ENCODE measurements around the gene TASP1.
A peak's percentile ranks its signal among the peaks of the same experiment; 100 is the strongest.
"Not testable (repeated sequence)": the region's sequence is repeated elsewhere in the genome, so short reads cannot be mapped to it uniquely, and the experiment has no call there.

TASP1 gene, protein sequence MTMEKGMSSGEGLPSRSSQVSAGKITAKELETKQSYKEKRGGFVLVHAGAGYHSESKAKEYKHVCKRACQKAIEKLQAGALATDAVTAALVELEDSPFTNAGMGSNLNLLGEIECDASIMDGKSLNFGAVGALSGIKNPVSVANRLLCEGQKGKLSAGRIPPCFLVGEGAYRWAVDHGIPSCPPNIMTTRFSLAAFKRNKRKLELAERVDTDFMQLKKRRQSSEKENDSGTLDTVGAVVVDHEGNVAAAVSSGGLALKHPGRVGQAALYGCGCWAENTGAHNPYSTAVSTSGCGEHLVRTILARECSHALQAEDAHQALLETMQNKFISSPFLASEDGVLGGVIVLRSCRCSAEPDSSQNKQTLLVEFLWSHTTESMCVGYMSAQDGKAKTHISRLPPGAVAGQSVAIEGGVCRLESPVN

GRCh38 chr20:13638496-13639149 lies at the start of gene TASP1:
TSS of gene TASP1 (minus strand) at chr20:13638932. CDS start at chr20:13630078, 8,854 bp downstream.
- peak; percentile 99 for DNase-seq

DNA sequence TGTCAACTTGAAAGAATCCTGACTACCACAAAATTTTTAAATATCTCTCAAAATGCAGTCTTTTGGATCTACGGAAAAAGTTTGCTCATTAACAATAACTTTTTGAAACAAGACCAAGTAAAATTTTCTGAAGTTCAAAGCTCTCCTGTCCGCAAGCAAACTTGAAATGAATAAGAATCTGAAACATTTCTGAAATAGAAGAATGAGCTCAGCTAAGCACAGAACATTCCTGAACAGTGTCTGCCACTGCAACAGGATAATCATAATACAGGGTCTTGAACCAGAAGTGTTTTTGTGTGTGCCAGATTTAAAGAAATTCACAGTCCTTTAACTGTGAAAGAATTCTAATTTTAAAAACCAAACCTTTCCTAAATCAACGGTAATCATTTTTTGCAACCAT lies 49.1 kb upstream of the TASP1 start:
- DNase-seq: no peak

GRCh38 chr20:13685623-13686022 lies 46.9 kb upstream of the TASP1 start:
- DNase-seq: no peak

DNA sequence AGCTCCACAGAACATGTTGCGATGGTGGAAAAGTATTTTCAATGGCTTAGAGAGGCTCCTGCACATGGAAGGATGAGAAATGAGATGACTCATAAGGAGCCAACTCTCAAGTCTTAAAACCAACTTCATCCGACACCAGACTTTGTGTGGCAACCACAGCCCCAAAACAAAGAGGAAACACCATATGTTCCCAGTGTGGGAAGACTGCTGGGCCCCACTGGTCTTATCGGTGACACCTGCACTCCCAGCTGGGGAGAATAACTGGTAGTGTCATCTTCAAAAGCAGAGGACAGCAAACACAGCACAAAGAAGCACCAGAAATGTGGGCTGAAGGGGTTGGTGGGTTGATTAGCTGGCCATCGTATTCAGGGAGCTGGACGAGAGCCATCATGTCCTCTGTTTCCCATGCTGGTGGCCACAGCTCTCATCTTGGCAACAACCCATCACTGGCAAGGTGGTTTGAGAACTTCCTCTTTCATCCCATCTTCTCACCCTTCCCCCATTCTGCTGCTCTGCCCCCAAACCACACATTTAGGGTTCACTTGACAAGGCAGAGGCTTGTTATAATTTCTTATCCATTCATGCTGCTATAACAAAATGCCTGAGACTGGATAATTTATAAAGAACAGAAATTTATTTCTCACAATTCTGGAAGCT lies 46.0 kb upstream of the TASP1 start:
- DNase-seq: no peak

- DNase-seq: no peak
Measured at GRCh38 chr20:13683833-13684232, 45.1 kb upstream of the TASP1 start.

GRCh38 chr20:13681248-13682125 lies 42.8 kb upstream of the TASP1 start:
- DNase-seq: peak; percentile 54

GRCh38 chr20:13678944-13679343 lies 40.2 kb upstream of the TASP1 start:
- no peak for DNase-seq

- DNase-seq: no peak
Measured at GRCh38 chr20:13677241-13677640, 38.5 kb upstream of the TASP1 start.

DNA sequence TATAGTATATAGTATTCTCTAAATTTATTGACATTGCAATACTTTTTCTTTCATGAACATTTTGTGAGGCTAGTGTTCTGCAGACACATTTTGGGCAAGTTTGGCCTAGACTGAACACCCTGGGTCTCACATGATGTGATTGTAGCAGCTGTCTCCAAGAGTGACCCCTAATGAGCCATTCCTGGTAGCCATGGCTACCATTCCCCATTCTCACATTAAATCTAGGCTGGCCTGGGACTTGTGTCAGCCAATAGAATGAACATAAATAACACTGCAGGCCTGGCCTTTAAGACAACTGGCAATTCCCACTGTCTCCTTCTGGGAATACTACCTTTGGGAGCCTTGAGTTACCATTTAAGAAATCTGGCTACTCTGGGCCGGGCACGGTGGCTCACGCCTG lies 38.0 kb upstream of the TASP1 start:
- DNase-seq: no peak

DNA sequence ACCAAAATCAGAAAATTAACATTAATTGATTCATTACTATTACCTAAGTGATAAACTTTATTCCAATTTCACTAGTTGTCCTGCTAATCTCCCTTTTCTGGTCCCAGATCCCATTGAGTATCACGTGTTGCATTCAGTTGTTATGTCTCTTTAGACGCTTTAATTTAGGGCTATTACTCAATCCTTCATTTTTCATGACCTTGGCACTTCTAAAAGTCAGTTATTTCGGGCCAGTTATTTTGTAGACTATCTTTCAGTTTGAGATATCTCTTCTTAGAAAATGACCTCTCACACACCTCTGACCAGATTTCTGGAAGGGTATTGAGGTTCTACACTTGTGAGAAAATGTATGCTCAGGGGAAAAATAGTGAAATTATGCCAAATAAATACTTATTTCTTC lies 34.0 kb upstream of the TASP1 start:
- no peak for DNase-seq

GRCh38 chr20:13671916-13672378 lies 33.2 kb upstream of the TASP1 start:
- no peak for DNase-seq

DNA sequence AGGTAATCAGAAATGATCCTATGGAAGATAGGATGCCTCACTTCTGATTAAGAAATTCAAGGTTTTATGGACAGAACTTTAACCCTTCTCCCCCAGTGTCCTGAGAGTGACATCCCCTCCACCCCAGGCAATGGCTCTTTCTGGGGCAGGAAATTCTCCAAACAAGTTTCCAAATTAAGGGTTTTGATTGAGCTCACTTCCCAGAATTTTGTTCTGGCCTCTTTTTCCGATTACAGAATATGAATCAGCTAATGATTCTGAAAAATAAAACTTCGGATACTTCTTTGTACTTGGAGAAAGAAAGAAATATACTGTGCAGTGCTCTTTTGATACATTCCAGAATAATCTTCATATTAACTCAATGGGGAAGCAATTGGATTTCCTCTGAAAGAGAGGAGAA lies 32.8 kb upstream of the TASP1 start:
- DNase-seq: no peak

- no peak for DNase-seq
Measured at GRCh38 chr20:13670160-13670559, 31.4 kb upstream of the TASP1 start.

- no peak for DNase-seq
Measured at GRCh38 chr20:13665709-13666395, 27.1 kb upstream of the TASP1 start.

DNA sequence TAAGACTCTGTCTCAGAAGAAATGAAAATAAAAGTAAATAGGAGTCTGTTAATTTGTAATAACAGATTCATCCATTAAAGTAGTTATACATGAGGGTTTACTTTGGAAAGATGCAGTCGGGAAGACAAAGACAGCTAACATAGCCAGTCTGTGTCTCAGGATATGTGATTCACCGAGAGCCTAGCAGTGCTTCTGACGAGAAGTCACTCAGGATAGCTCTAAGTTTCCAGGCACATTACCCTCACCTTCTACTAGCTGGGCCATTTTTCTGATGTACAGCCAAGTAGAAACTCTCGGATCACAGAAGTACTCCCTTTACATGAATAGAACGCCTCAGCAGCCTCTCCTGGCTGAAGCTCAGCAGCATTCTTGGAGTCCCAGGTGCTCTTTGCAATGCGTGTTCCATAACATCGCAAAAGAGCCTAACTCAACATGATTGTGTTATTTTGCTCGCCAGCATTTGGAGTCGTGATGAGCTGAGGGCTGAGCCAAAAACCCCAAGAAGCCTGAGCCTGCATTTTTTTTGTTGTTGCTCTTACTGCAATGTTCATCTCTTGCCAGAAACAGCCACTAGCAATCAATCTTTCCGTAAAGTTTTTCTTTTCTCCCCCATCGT lies 22.4 kb upstream of the TASP1 start:
- no peak for DNase-seq

DNA sequence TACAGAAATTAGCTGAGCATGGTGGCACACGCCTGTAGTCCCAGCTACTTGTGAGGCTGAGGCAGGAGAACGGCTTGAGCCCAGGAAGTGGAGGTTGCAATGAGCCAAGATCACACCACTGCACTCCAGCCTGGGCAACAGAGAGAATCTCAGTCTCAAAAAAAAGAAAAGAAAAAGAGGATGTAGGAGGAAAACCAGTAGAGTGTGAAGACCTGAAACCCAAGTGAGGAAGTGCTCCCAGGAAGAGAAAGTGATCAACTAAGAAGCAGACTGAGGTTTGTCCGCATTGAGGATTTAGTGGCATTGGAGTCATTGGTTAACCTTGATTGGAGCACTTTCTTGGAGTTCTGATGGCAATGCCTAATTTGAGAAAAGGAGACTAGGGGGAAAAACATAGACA lies 20.6 kb upstream of the TASP1 start:
- no peak for DNase-seq

DNA sequence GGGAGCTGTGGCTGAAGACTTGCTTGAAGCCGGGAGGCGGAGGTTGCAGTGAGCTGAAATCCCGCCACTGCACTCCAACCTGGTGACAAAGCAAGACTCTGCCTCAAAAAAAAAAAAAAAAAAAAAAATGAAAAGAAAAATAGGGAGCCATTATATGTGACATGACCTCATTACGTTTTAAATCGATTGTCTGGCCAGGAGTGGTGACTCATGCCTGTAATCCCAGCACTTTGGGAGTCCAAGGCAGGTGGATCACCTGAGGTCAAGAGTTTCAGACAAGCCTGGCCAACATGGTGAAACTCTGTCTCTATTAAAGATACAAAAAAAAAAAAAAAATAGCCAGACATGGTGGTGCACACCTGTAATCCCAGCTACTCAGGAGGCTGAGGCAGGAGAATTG lies 19.3 kb upstream of the TASP1 start:
- DNase-seq: not testable (repeated sequence)

DNA sequence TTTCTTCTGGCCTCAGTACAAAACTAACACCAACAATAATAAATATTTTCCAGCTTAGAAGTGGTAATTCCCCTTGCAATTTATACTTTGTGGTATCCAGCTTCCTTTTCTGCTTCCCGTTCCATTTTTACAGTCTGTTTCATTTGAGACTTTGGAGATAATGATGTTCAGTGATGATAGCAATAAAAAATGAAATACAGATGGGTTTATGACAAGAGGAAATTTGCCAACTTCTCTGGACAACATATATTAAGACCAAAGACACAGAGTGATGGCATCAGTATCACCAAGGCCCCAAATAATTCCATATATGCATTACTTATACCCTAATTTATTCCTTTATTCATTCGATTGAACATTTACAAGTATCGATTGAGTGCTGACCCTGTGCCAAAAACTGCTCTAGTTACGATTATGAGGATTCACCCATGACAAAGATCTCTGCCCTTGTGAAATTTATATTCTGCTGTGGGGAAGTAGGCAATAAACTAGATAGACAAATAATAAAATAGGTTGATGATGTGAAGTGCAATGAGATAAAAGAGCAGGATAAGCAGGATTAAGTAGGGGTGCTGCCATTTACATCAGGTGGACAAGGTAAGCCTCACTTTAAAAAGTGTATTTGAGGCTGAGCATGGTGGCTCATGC lies 18.1 kb upstream of the TASP1 start:
- no peak for DNase-seq

DNA sequence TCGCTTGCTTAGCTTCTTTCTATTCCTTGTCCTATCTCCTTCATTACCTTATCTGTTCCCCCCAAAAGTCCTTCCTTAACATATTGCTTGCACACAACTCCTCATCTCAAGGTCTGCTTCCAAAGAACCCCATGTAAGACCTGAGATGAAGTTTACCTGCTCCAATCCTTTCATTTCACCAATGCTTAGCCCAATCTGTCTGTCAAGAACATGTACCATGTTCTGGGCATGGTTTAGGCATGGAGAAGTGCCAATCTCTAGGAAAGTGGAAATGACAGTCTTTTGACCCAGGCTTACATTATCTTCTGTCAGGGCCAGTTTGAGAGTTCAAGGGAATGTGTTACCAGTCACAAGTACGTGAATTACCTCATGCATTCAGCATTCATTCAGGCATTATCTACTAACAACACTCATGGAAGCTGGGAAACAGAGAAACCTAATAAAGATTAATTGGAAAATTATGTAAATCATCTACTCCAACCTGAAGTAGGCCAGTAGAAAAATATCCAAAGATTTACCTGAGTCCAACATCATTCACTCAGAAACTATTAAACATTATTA lies 15.8 kb upstream of the TASP1 start:
- DNase-seq: no peak

DNA sequence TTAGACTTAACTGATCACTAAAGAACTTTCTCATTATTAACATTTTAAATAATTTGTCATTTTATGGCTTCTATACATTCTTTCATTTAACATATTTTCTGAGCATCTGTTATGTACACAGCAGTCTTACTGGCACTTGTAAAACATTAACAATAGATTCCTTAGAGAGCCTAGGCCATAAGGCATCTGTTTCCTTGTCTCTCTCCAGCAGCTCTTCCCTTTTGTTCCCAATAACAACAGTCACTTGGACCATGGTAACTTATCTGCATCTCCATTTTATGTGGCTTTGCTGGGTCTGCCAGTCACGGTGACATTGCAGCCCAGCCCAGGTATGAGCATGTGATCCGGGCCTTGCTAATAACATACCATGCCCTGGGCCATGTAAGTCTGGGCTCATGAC lies 11.7 kb upstream of the TASP1 start:
- no peak for DNase-seq
